GM12878 (cell line): Measurements from ENCODE around the gene MRTFB. TPM values are rescaled to one million over a fixed set of nuclear protein-coding genes. Genes with fewer than 3 reads are reported as not detected.

Experiments
- ATAC-seq: fragments of 200-7000 bp; cut with Tn5 transposase; 3 replicates; pipeline ENCODE4 v1.9.1; 2020; ENCODE audit warnings: mild to moderate bottlenecking, moderate library complexity
- BruUV-seq: library from RNA; stranded (reverse); fragments of 400-500 nt; replicated peaks from 2 replicates; lab custom pipeline; 2021; lab: Mats Ljungman, UMichigan
- CTCF ChIA-PET: fragments of 300-600 bp; sonication (Branson Sonifier 250); formaldehyde crosslinking; extraction: SDS; loops from one replicate; lab custom pipeline; 2021; ENCODE audit warnings: inconsistent platforms; lab: Yijun Ruan, JAX
- POLR2A ChIA-PET: fragments of 350-600 bp; formaldehyde crosslinking; extraction: SDS; loops from one replicate; lab custom pipeline; 2021; ENCODE audit warnings: inconsistent platforms; lab: Charles Lee
- RAD21 ChIA-PET: fragments of 300-600 bp; sonication (Branson Sonifier 250); formaldehyde crosslinking; loops from one replicate; lab custom pipeline; 2023; ENCODE audit warnings: antibody characterized with exemption; ENCODE audit not compliant: unreplicated experiment; lab: Charles Lee
- SMC1A ChIA-PET: fragments of 300-600 bp; sonication (Branson Sonifier 250); formaldehyde crosslinking; loops from one replicate; lab custom pipeline; 2023; ENCODE audit not compliant: unreplicated experiment, uncharacterized antibody; lab: Charles Lee
- DNase-seq: peaks from one replicate; pipeline ENCODE4 v3.0.0-alpha.2; 2011; ENCODE audit warnings: low read depth, low spot score
- FAIRE-seq: peaks from 3 replicates; lab custom pipeline; 2011; peaks lifted over from hg19 to GRCh38; lab: Jason Lieb, UNC
- H2AFZ ChIP-seq: 2 replicates; pipeline ENCODE4 v1.6.0; 2011; ENCODE audit warnings: low read depth, low read length, control low read depth; ENCODE audit not compliant: control insufficient read depth
- H3K27ac ChIP-seq: 2 replicates; pipeline ENCODE4 v1.5.1; 2011; ENCODE audit warnings: control low read depth; ENCODE audit not compliant: control insufficient read depth, insufficient read depth
- H3K27me3 ChIP-seq, 2 experiments: replicated peaks in 1 of 2; 2 replicates each; pipeline versions ENCODE4 v1.6.0 to v1.6.1; 2011; ENCODE audit warnings: low read length in 1 of 2; ENCODE audit not compliant: control insufficient read depth in 2 of 2, insufficient read depth in 2 of 2
- H3K36me3 ChIP-seq, 2 experiments: 2 replicates each; pipeline ENCODE4 v1.5.1; 2011; ENCODE audit warnings: low read length in 1 of 2; ENCODE audit not compliant: control insufficient read depth in 2 of 2, insufficient read depth in 2 of 2
- H3K4me1 ChIP-seq: 2 replicates; pipeline ENCODE4 v1.6.1; 2011; ENCODE audit warnings: mild to moderate bottlenecking, low read length, moderate library complexity, mixed read lengths; ENCODE audit not compliant: control insufficient read depth, insufficient read depth
- H3K4me2 ChIP-seq: 2 replicates; pipeline ENCODE4 v1.6.0; 2011; ENCODE audit warnings: control low read depth; ENCODE audit not compliant: control insufficient read depth, insufficient read depth
- H3K4me3 ChIP-seq: fragments of 200-600 bp; sonication (generic); 2 replicates; pipeline ENCODE4 v1.5.1; 2016
- H3K79me2 ChIP-seq: 2 replicates; pipeline ENCODE4 v1.6.0; 2011; ENCODE audit warnings: low read length; ENCODE audit not compliant: control insufficient read depth, insufficient read depth
- H3K9ac ChIP-seq: 2 replicates; pipeline ENCODE4 v1.8.0; 2011; ENCODE audit warnings: low read length, control low read depth, mixed read lengths; ENCODE audit not compliant: control insufficient read depth, insufficient read depth
- H3K9me3 ChIP-seq: replicated peaks from 3 replicates; pipeline ENCODE4 v1.5.1; 2011; ENCODE audit warnings: mild to moderate bottlenecking, low read length; ENCODE audit not compliant: control insufficient read depth, insufficient read depth
- H4K20me1 ChIP-seq: 2 replicates; pipeline ENCODE4 v1.6.0; 2011; ENCODE audit not compliant: control insufficient read depth, insufficient read depth
- HCFC1 ChIP-seq: fragments of 150-350 bp; IDR thresholded peaks from 2 replicates; pipeline ENCODE4 v1.6.1; 2014; ENCODE audit warnings: low read length
- NFXL1 ChIP-seq: fragments of 450-650 bp; IDR thresholded peaks from 2 replicates; pipeline ENCODE4 v1.6.1; 2017; ENCODE audit warnings: antibody characterized with exemption, mild to moderate bottlenecking, borderline replicate concordance
- RBBP5 ChIP-seq: fragments of 200-600 bp; sonication (generic); conservative IDR thresholded peaks from 2 replicates; pipeline ENCODE4 v1.6.1; 2016
- REST ChIP-seq: IDR thresholded peaks from 2 replicates; pipeline ENCODE4 v1.6.1; 2012; ENCODE audit warnings: mild to moderate bottlenecking, low read depth, low read length
- SMAD5 ChIP-seq: IDR thresholded peaks from 2 replicates; pipeline ENCODE4 v1.6.1; 2016; ENCODE audit warnings: antibody characterized with exemption, low read depth
- SP1 ChIP-seq: IDR thresholded peaks from one replicate; pipeline ENCODE4 v1.6.1; 2011; ENCODE audit warnings: low read depth, low read length
- TCF12 ChIP-seq: IDR thresholded peaks from 2 replicates; pipeline ENCODE4 v1.6.1; 2011; ENCODE audit warnings: low read depth, mild to moderate bottlenecking, low read length
- TCF3 ChIP-seq: IDR thresholded peaks from 2 replicates; pipeline ENCODE4 v1.6.1; 2012; ENCODE audit warnings: low read depth, mild to moderate bottlenecking, low read length, borderline replicate concordance; ENCODE audit not compliant: insufficient read depth
- ZNF217 ChIP-seq: fragments of 450-650 bp; IDR thresholded peaks from 2 replicates; pipeline ENCODE4 v1.6.1; 2017; ENCODE audit warnings: antibody characterized with exemption, mild to moderate bottlenecking
- WGBS: methylation state at CpG from one replicate; pipeline ENCODE4 v1.1.6; 2016; ENCODE audit warnings: low lambda C conversion rate; ENCODE audit not compliant: insufficient replicate concordance, insufficient coverage; ENCODE audit errors: missing lambda C conversion rate; 5-methylcytosine and 5-hydroxymethylcytosine counted together
- in situ Hi-C: fragments of 300-500 bp; cut with MboI; formaldehyde crosslinking; loops from 9 replicates; pipeline ENCODE4 v1.14.3; 2018; ENCODE audit warnings: mixed read lengths
- intact Hi-C: fragments of 100-400 bp; cut with micrococcal nuclease; formaldehyde crosslinking; loops from one replicate; pipeline ENCODE4 v1.14.2; 2022; ENCODE audit not compliant: unreplicated experiment
- polyA plus RNA-seq, 11 experiments: library from polyadenylated mRNA; depleted of rRNA in 4 of 11; unstranded in 6 of 11; stranded (reverse) in 5 of 11; fragments of >200 nt; fragmentation: Nextera tagmentation in 4 of 11; fragmentation: Illumina TruSeq in 1 of 11; extraction: Ambion mirVana in 4 of 11; extraction: Trizol in 1 of 11; gene quantifications; 1 replicate in 1 of 11; 2 replicates in 10 of 11; pipeline versions ENCODE4 v1.2.1 to v1.2.3, GENCODE V29; 2011 to 2016; ENCODE audit warnings: inconsistent platforms in 2 of 11, missing spikeins in 2 of 11, low read depth in 1 of 11
- total RNA-seq, 4 experiments: library from RNA; depleted of rRNA in 3 of 4; stranded (reverse); fragments of >200 nt in 3 of 4; fragmentation: Illumina TruSeq in 1 of 4; extraction: Trizol in 1 of 4; gene quantifications; 2 replicates each; pipeline versions ENCODE4 v1.2.1 to v1.2.3, GENCODE V29; 2013 to 2021

Gene MRTFB
- total and polyA plus RNA-seq, 10 of the 15 experiments (the other 5 are each of a cell fraction or from before 2014, with no cell fraction given): 2.1 to 14.3 (median 8.0) TPM

DNA sequence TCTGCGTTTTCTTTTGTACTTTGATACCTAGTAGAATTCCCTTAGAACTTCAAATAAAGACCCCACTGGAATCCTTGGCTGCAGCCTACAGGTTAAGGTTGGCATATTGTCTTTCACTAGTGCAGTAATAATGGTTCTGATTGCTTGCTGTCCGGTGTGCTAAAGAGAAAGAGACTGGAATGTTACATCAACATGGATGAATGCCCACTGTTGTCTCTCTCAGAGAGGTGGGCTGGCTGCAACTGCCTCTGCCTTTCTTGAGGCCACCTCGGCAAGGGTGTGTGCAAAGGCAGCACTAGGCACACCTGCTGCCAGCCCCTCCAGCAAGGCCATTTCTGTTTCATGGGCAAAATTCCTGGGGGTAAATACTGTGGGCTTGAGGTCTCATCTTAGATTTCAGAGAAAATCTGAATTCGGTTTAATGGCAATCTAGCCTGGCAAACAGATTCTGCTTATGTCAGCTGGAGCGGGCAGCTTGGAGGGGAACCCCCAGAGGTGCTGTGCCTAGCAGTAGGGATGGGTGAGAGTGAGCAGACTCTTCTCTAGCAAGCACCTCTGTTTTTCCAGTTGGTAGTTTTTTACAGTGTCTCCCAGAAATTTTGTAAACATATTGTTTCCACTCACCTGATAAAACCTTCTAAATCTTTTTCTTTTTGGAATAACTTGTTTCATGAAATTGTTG is 54.0 kb downstream of the MRTFB start:
- Histone ChIP-seq H3K79me2 (no peaks in the 10 kb centered on the region), H3K4me3 (no peak overlapping the region), H2AFZ (no peak overlapping the region), H3K9ac (no peak overlapping the region), H3K27ac (no peak overlapping the region), H3K36me3 (no peaks in the 10 kb centered on the region), H3K27me3 (no peaks in the 10 kb centered on the region), H3K4me2 (no peak overlapping the region), H3K9me3 (no peaks in the 10 kb centered on the region), H3K4me1 (peaks cover 9% of the 10 kb centered on the region), H4K20me1 (no peaks in the 10 kb centered on the region)
- ChIA-PET SMC1A (interaction anchor here (0.6 to 1.4 kb wide), 3 partner anchors 51 to 540 kb away, joined by 3 read pairs; no protein-coding TSS in a partner anchor), POLR2A (no interaction called here), RAD21 (no interaction called here), CTCF (no interaction called here)
- FAIRE-seq (no peak), ATAC-seq (no peak), DNase-seq (no peak)
- 82% methylated on average over 5 of the region's 5 CpGs for WGBS
- TF ChIP-seq SP1 (no peak), RBBP5 (no peak)
- in situ Hi-C loops (no loop called here), intact Hi-C loops (loop anchor here (5.0 kb wide), 1 partner anchor 53 kb away; the partner anchor contains the start of gene MRTFB)
- no TSS peak for BruUV-seq

DNA sequence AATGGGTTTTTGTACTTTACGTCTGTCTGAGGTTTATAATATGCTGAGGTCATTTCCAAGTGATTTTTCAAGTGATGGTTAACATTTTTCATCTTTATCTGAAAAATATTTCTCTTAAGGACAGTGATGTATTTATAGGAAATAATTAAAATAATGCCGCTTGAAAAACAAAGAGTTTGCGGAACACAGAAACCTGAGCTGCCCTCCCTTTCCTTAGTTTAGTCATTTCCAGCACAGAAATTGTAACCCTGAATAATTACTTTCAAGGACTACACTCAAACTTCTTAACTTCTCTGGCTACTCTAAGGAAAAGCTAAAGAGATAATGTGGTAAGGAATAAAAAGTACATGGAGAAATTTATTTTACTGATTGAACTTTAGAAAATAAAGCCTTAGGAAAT is 54.6 kb downstream of the MRTFB start:
- H3K4me2 ChIP-seq: no peak overlapping the region

More for the DNA sequence above, 54.6 kb downstream of the MRTFB start:
- Histone ChIP-seq H3K27me3 (no peaks in the 10 kb centered on the region), H3K9me3 (no peaks in the 10 kb centered on the region; the same call in 2 of the 3 replicates), H3K4me3 (no peak overlapping the region), H3K27ac (no peak overlapping the region), H3K79me2 (no peaks in the 10 kb centered on the region), H2AFZ (no peak overlapping the region), H4K20me1 (no peaks in the 10 kb centered on the region), H3K36me3 (no peaks in the 10 kb centered on the region; a peak in 1 of 4 replicates), H3K4me1 (peaks cover 6% of the 10 kb centered on the region), H3K9ac (no peak overlapping the region)
- ATAC-seq (no peak), DNase-seq (no peak), FAIRE-seq (no peak)
- intact Hi-C loops: no loop called here
- in situ Hi-C loops: no loop called here
- SMC1A ChIA-PET: interaction anchor here (0.7 to 1.8 kb wide), 6 partner anchors 12 to 139 kb away, joined by 3 to 6 read pairs (median 4); no protein-coding TSS in a partner anchor
- 98% methylated on average over 3 of the region's 3 CpGs for WGBS
- no peak for TF ChIP-seq NFXL1
- no peak for TF ChIP-seq REST
- TF ChIP-seq TCF12: no peak
- TF ChIP-seq TCF3: no peak
- no peak for TF ChIP-seq HCFC1
- TF ChIP-seq SMAD5: no peak
- TF ChIP-seq ZNF217: no peak
- BruUV-seq: no TSS peak
- CTCF ChIA-PET: interaction anchor here (1.3 kb wide), 1 partner anchor 38 kb away, joined by 3 read pairs; no protein-coding TSS in a partner anchor
- POLR2A ChIA-PET: no interaction called here
- RAD21 ChIA-PET: interaction anchor here (1.6 kb wide), 1 partner anchor 202 kb away, joined by 5 read pairs; no protein-coding TSS in a partner anchor
